Fibroblast of villous mesenchyme (primary cell): ENCODE measurements around the gene KIAA1191. TPM values are rescaled to one million over a fixed set of nuclear protein-coding genes. Genes with fewer than 3 reads are reported as not detected.
"Not testable (repeated sequence)": the region's sequence is repeated elsewhere in the genome, so short reads cannot be mapped to it uniquely, and the experiment has no call there.

Experiments
- DNase-seq: peaks from one replicate; pipeline ENCODE4 v3.0.0-alpha.2; 2010; ENCODE audit warnings: low read depth
- H3K4me3 ChIP-seq: 2 replicates; pipeline ENCODE4 v1.5.1; 2011; ENCODE audit warnings: low read depth, mild to moderate bottlenecking, low read length
- total RNA-seq: library from RNA; depleted of rRNA; stranded (reverse); fragments of >200 nt; gene quantifications from 2 replicates; pipeline ENCODE4 v1.2.3, GENCODE V29; 2012
- TF ChIP-seq, protein P1 (sequence below): IDR thresholded peaks from 2 replicates; pipeline ENCODE4 v1.5.1; 2012; ENCODE audit warnings: low read depth, mild to moderate bottlenecking, low read length; ENCODE audit not compliant: insufficient read depth

The KIAA1191 gene, protein sequence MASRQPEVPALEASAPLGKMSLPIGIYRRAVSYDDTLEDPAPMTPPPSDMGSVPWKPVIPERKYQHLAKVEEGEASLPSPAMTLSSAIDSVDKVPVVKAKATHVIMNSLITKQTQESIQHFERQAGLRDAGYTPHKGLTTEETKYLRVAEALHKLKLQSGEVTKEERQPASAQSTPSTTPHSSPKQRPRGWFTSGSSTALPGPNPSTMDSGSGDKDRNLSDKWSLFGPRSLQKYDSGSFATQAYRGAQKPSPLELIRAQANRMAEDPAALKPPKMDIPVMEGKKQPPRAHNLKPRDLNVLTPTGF
- 65.4 and 107 TPM in 2 replicates for total RNA-seq

DNA sequence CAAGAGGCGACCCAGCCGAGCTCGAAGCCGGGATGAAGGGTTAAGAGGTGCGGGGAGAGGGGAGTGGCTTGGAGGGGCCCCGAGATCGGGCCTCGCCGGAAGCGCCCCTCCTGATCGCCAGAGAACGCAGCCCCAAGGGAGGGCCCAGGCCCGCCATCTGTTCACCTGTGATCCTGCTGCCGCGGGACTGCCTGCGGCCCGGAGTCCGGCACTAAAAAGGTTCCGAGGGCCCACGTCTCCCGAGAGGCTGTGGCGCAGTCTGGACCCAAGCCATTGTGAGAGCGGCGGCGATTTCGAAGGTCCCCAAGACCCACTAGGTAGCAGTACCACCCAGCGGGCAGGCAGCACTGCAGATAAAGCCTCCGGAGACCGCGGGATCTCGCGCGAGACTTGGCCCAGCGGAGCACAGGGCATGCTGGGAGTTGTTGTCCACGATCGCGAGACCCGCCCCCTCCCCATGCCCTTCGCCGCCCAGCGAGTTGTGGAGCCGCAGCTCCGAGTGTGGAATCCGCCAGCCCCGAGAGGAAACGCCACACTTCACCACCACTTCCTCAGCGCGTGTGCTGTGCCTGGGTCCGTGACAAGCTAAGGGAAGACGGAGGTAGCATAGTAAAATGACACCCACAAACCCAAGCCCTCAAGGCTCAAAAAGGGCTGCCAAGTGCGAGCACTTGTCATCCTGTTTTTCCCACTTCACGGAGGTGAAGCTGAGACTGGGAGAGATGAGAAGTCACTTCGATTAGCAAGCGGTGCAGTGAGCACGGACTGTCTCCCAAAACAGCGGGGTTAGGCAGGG lies at the start of gene KIAA1191:
Gene KIAA1191 (minus strand): TSS at position 328 of the 796 bp plus-strand sequence. CDS start 2,256 bp downstream, outside the sequence.
- peak; percentile 94 for DNase-seq
- TF ChIP-seq, protein P1, sequence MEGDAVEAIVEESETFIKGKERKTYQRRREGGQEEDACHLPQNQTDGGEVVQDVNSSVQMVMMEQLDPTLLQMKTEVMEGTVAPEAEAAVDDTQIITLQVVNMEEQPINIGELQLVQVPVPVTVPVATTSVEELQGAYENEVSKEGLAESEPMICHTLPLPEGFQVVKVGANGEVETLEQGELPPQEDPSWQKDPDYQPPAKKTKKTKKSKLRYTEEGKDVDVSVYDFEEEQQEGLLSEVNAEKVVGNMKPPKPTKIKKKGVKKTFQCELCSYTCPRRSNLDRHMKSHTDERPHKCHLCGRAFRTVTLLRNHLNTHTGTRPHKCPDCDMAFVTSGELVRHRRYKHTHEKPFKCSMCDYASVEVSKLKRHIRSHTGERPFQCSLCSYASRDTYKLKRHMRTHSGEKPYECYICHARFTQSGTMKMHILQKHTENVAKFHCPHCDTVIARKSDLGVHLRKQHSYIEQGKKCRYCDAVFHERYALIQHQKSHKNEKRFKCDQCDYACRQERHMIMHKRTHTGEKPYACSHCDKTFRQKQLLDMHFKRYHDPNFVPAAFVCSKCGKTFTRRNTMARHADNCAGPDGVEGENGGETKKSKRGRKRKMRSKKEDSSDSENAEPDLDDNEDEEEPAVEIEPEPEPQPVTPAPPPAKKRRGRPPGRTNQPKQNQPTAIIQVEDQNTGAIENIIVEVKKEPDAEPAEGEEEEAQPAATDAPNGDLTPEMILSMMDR = peak; percentile 18
- peak within 1 kb of the TSS; percentile 97 for H3K4me3 ChIP-seq

DNA sequence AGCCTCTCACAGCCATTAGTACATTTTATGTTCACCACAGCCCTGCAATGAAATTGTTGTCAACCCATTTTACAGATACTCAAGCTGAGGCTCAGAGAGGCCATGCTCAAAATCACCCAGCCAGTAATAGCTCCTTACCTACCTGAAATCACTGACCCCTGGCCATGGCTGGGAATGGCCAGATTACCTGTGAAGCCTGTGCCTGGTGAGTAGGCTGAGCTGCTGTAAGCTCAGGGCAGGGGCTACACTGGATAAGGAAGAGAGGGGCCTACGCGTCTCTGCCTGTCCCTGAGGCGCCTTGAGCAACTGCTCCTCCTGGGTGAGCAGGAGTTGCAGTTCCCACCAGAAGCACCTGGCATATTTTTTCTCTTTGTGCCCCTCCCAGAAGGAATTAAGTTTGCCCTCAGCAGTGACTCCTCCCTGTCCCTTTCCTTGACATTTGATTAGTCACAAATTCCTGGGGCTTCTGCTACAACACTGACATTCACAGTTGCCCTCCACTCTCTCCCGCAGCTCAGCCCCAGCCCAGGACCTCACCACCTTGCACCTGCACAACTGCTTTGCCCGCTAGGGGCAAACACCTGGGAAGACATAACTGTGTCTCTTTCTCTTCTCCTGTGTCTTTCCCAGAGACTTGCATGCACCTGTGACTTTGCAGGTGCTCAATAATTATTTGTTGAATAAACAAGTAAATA lies 49.1 kb upstream of the KIAA1191 start:
- H3K4me3 ChIP-seq = no peak overlapping the region
- TF ChIP-seq, protein P1 = no peak
- no peak for DNase-seq

DNA sequence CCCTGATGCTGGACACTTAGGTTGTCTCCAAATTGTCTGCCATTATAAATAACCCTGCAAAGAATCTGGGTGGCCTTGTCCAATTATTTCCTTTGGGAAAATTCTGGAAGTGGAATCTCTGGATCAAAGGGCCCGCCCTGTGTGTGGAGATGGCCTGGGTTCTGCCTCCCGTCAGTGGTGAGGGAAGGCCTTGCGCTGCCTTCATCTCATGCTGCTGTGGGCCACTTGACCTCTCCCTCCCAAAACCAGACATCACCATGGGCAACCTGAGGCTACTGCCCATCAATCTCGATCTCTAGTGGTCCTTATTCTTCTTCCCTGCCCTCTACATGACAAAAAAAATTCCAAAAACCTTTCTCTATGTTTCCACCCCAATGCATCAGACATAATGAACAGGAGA lies 48.2 kb upstream of the KIAA1191 start:
- TF ChIP-seq, protein P1 = no peak
- no peak for DNase-seq
- H3K4me3 ChIP-seq = no peak overlapping the region

DNA sequence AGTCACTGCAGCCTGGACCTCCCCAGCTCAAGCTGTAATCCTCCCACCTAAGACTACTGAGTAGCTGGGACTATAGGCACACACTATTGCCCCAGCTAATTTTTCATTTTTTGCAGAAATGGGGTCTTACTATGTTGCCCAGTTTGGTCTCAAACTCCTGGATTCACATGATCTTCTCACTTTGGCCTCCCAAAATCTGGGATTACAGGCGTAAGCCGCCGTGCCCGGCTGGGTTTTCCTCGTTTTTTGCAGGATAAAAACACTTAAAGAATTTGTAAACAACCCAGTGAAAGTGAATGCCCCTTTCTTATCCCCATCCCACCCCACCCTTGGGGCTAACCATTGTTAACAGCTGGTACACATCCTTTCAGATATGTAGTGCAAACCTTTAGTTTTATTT lies 47.0 kb upstream of the KIAA1191 start:
- no peak for DNase-seq
- no peak overlapping the region for H3K4me3 ChIP-seq
- TF ChIP-seq, protein P1 = no peak

DNA sequence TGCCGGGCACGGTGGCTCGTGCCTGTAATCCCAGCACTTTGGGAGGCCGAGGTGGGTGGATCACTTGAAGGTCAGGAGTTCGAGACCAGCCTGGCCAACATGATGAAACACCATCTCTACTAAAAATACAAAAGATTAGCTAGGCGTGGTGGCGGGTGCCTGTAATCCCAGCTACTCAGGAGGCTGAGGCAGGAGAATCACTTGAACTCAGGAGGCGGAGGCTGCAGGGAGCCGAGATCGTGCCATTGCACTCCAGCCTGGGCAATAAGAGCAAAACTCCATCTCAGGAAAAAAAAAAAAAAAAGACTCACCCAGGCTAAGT lies 46.6 kb upstream of the KIAA1191 start:
- not testable (repeated sequence) for DNase-seq, H3K4me3 ChIP-seq

DNA sequence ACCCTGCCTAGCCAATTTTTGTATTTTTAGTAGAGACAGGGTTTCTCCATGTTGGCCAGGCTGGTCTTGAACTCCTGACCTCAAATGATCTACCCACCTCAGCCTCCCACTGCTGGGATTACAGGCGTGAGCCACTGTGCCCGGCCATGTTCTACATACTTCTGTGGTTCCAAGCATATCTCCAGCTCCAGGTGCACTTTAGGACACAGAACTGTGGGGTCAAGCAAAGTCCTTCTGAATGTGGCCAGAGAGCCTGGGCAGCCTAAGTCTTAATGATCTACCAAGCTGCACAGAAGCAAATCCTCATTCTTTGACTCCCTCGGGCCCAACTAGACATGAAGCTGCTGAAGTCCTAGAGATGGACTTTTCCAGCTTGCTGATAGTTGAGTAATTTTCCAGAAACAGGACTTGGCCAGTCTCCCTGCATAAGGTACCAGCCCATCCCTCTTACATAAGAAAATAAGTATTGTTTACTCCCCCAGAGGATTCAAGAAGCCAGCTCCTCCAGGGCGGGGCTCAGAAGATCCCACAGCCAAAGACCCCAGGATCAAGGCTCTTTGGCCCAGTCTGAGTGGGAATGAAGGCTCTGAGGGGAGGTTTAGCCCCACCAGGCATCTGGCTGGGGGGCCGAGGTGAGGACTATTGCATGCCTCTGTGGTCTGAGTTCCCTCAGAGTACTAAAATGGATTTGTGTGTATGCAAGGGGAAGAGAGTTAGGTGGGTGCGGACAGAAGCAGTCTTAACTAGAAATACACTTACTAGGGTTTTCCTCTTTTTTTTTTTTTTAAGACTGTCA lies 46.1 kb upstream of the KIAA1191 start:
- TF ChIP-seq, protein P1 = no peak
- no peak overlapping the region for H3K4me3 ChIP-seq
- DNase-seq = peak; percentile 62
